HUDEP-2 (cell line): Measurements from ENCODE around the gene GALNT9.

ENCODE experiments used
- DNase-seq, 76 experiments: peaks; one replicate each; lab custom pipeline; 2025; ENCODE audit not compliant: unreplicated experiment in 76 of 76; lab: John Stamatoyannopoulos, UW

Gene GALNT9

GRCh38 chr12:132176920-132177551, 152.4 kb downstream of the GALNT9 start:
- DNase-seq, result no peak

- no peak for DNase-seq
These were observed 152.9 kb downstream of the GALNT9 start for GRCh38 chr12:132176385-132176919.

- no peak for DNase-seq
These were observed 153.6 kb downstream of the GALNT9 start for GRCh38 chr12:132175496-132176384.

- DNase-seq, result no peak
These were observed 154.4 kb downstream of the GALNT9 start for GRCh38 chr12:132174839-132175490.

- no peak for DNase-seq
These were observed 155.2 kb downstream of the GALNT9 start for GRCh38 chr12:132174015-132174838.

- DNase-seq, result no peak
These were observed 156.0 kb downstream of the GALNT9 start for GRCh38 chr12:132173135-132174014.

DNA sequence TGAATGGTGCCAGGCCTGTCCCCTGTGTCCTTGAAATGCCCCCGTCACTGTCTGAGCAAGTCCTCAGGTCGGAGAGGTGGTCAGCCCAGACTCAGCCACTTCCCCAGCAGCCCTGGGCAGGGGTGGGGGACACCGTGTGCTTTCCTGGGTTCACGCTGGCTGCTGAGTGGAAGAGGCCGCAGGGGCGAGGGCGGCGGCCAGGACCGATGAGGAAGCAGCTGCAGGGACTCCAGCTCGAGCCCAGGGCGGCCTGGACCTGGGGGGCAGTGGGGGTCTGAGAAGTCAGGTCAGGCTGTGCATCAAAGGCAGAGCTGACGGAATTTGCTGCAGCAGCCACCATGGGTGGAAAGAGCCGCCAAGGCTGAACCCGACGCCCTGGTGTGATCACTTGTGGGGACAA, 156.8 kb downstream of the GALNT9 start:
- DNase-seq, result no peak

DNA sequence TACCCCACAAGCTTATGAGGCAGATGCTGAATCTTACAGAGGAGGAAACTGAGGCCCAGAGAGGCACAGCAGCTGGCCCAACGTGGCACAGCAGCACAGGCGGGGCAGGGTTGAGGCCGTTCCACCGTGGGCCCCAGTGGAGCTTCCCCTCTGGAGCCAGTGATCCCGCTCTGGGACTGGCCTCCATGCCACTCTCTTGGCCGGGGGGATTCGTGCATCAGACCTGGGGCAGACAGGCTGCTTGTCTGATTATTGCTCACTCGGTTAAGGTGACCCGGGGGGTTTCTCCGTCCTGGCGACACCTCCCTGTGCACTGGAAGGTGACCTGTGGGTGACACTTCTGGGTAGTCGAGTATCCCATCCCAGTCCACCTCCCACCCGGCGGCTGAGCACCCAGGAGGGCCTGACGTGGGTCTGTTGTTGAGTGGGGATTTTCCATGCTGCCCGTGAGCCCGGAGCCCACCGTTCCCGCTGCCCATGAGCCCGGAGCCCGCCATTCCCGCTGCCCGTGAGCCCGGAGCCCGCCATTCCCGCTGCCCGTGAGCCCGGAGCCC, 157.3 kb downstream of the GALNT9 start:
- DNase-seq, result no peak

DNA sequence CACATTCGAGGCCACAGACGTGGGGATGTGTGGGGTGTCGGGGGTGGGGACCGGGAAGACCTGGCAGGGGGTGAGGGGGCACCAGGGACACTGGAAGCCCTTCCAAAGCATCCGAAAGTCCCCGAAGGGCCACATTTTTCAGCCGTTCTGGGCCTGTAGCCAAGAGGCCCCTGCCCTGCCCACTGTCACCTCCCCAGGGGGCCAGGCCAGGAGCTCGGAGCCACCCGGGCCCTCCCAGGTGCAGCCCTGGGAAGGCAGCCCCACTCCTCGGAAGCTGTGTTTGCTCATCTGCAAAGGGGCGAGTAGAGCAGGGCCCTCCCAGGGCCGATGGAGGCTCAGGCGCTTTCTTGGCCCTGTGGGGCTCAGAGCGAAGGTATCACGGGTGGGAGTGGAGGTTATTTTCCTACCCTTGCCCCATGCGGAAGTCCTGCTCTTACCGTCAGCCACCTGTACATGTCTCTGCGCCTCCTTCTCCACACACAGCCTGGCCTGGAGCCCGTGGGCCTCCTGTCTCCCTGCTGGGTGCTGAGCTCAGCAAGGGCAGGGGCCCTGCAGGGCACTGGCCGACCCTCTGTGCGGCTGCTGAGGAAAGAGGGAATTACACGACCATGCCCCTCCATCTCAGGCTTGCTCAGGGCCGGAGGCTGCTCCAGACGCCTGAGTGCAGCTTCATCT, 158.0 kb downstream of the GALNT9 start:
- DNase-seq, result no peak

GRCh38 chr12:132170637-132171292, 158.6 kb downstream of the GALNT9 start:
- DNase-seq, result no peak

GRCh38 chr12:132170094-132170636, 159.2 kb downstream of the GALNT9 start:
- no peak for DNase-seq

- no peak for DNase-seq
These were observed 160.0 kb downstream of the GALNT9 start for GRCh38 chr12:132169376-132169775.

- DNase-seq, result no peak
These were observed 160.9 kb downstream of the GALNT9 start for GRCh38 chr12:132168311-132169031.

DNA sequence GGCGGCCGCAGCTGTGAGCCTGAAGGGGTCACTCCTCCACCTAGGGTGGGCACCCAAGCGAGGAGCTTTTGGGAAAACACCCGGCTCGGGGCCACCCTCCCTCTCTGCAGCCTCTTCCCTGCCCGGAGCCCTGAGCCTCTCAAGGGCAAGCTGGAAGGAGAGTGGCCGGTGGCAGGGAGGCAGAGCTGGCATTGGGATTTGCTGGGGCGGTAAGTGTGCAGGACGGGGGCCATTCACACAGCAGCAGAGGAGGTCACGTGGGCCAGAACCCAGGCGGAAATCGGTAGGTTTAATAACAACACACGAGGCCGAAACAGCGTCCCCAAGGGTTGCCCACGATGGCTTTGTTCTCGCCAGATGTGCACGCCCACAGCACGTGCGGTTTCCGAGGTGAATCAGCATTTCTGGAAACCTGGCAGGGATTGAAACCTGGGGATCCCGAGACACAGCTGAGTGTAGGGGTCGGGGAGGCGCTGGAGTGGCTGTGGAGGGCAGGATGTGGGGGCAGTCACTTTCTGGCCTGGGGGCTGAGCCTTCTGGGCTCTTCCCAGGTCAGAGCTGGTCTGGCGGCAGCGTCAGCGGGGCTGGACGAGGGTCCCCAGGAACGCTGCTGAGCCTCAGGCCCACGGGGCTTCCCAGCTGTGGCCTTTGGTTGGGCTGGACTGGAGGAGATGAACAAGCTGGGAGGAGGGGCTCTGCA, 161.6 kb downstream of the GALNT9 start:
- no peak for DNase-seq

- DNase-seq, result no peak
These were observed 162.4 kb downstream of the GALNT9 start for GRCh38 chr12:132166801-132167591.

- DNase-seq, result no peak
These were observed 163.3 kb downstream of the GALNT9 start for GRCh38 chr12:132166093-132166492.
